GM10266 (cell line): ENCODE results near the gene CERT1.
"Not testable (repeated sequence)": the region's sequence is repeated elsewhere in the genome, so short reads cannot be mapped to it uniquely, and the experiment has no call there.

Source experiments
- DNase-seq: peaks from one replicate; pipeline ENCODE4 v3.0.0; 2012; ENCODE audit errors: extremely low spot score
- CTCF ChIP-seq: IDR thresholded peaks from 2 replicates; pipeline ENCODE4 v1.5.1; 2012; ENCODE audit warnings: mild to moderate bottlenecking, low read depth; ENCODE audit not compliant: control insufficient read depth, insufficient read depth; ENCODE audit errors: missing control alignments

The CERT1 gene

DNA sequence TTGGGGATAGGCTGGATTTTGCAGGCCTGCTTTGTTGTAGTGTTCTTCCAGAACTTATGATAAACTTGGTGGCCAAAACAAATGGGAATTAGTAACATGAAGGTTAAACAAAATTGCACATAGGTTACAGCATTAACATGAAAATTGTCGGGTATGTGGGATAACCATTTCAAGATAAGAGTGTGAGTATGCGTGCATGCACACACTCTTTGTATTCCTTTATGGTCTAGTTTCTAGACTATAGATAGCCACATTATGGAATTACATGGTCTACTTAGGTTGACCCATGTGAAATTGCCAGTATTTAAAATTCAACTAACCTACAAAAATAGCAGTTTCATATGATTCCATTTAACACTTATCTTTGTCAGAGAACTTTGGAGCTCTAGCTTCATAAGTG is 173.0 kb downstream of the CERT1 start:
- TF ChIP-seq CTCF = no peak
- DNase-seq = no peak

- no peak for DNase-seq
- TF ChIP-seq CTCF = no peak
Observed at GRCh38 chr5:75337366-75338021, 173.9 kb downstream of the CERT1 start.

DNA sequence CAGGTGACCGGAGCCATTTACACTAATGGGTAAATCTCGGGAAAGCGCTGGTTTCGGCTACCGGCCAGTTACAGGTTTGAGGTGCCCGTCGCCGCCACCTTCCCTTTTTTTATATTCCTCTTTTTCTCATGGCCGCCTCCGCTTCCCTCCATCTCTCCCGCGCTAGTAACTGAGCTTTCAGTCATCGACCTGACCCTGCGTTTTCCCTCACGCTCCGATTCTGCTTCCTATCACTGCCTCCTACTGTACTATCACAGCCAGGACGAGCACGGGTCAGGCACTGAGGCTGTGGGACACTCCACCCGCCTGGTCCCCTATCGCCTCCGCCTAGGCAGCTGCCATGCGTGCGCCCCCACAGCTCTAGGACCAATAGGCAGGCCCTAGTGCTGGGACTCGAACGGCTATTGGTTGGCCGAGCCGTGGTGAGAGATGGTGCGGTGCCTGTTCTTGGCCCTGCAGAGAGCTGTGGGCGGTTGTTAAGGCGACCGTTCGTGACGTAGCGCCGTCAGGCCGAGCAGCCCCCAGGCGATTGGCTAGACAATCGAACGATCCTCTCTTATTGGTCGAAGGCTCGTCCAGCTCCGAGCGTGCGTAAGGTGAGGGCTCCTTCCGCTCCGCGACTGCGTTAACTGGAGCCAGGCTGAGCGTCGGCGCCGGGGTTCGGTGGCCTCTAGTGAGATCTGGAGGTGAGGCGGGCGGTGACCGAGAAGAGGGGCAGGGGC is 174.7 kb downstream of the CERT1 start, which contains the start of gene HMGCR:
TSS of gene HMGCR (plus strand) at position 606 of the 722 bp plus-strand sequence. CDS start 5,386 bp downstream, outside the sequence.
- DNase-seq = peak; percentile 95
- peak; percentile 31 for TF ChIP-seq CTCF

DNA sequence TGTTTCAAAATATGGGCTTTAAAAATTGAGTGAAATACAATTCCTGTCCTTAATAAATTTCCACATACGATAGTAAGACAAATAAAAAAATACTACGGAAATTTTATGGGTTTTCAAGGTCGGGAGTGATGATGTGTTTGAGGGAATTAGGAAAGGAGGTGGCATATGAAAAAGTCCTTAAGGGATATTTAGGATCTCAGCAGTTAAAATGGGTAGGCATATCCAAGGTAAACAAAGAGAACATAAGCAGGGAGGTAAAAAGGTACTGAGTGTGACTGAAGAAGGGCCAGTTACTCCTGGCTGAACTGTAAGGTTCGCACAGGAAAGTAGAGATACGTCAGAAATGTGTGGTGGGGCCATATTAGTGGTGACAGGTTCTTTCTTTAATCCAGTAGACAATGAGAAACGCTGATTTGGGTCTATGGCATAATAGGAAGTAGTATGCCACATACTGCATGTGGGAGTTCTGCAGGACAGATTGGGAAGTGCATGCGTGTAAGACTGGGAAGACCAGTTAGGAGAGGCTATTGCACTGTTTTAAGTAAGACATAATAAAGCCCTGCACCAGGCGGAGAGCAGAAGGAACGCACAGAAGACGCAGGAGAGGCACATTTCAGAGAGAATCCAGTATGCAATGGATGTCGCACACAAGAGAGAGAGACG is 175.3 kb downstream of the CERT1 start:
- peak; percentile 6 for TF ChIP-seq CTCF
- peak; percentile 53 for DNase-seq

- no peak for DNase-seq
- TF ChIP-seq CTCF = no peak
Observed at GRCh38 chr5:75335486-75335885, 175.9 kb downstream of the CERT1 start.

- not testable (repeated sequence) for DNase-seq
Observed at GRCh38 chr5:75334413-75334812, 177.0 kb downstream of the CERT1 start.

DNA sequence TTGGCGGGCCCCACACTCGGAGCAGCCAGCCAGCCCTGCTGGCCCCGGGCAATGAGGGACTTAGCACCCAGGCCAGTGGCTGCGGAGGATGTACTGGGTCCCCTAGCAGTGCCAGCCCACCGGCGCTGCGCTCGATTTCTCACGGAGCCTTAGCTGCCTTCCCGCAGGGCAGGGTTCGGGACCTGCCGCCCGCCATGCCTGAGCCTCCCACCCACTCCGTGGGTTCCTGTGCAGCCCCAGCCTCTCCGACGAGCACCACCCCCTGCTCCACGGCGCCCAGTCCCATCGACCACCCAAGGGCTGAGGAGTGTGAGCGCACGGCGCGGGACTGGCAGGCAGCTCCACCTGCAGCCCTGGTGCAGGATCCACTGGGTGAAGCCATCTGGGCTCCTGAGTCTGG is 177.7 kb downstream of the CERT1 start:
- not testable (repeated sequence) for DNase-seq
